HCT116 (cell line): ENCODE results near the gene ANKRD24. TPM values are rescaled to one million over a fixed set of nuclear protein-coding genes. Genes with fewer than 3 reads are reported as not detected.

Experiments
- ATAC-seq: fragments of 200-7000 bp; cut with Tn5 transposase; 2 replicates; pipeline ENCODE4 v1.9.1; 2020; ENCODE audit warnings: mild to moderate bottlenecking, moderate library complexity
- BruUV-seq: library from RNA; stranded (reverse); fragments of 400-500 nt; replicated peaks from 2 replicates; lab custom pipeline; 2021; lab: Mats Ljungman, UMichigan
- CTCF ChIA-PET: fragments of 300-600 bp; sonication (Branson Sonifier 250); formaldehyde crosslinking; loops from one replicate; lab custom pipeline; 2021; ENCODE audit warnings: antibody characterized with exemption; lab: Charles Lee
- POLR2A ChIA-PET: fragments of 300-600, 350-600 bp; sonication (Branson Sonifier 250); formaldehyde crosslinking; loops from one replicate; lab custom pipeline; 2021; ENCODE audit warnings: antibody characterized with exemption; lab: Charles Lee
- RAD21 ChIA-PET, 2 experiments: fragments of 300-600 bp; sonication (Branson Sonifier 250); formaldehyde crosslinking; loops; one replicate each; lab custom pipeline; 2023; ENCODE audit warnings: low total read pairs in 2 of 2; ENCODE audit not compliant: uncharacterized antibody in 2 of 2, unreplicated experiment in 2 of 2, low non-redundant PET in 1 of 2; lab: Charles Lee
- DNase-seq: peaks from one replicate; pipeline ENCODE4 v3.0.0-alpha.2; 2010; ENCODE audit warnings: low read depth, low spot score
- H2AFZ ChIP-seq: fragments of 200-600 bp; shearing (Covaris generic), sonication (generic); 2 replicates; pipeline ENCODE4 v1.6.1; 2017; ENCODE audit warnings: low read depth, mixed run types, mixed read lengths, antibody characterized with exemption, low read length; ENCODE audit not compliant: poor library complexity, severe bottlenecking
- H3K27ac ChIP-seq: 2 replicates; pipeline ENCODE4 v1.5.1; 2012; ENCODE audit warnings: low read depth, low read length
- H3K27me3 ChIP-seq: fragments of 200-600 bp; sonication (generic); 2 replicates; pipeline ENCODE4 v1.6.1; 2016; ENCODE audit warnings: mixed run types, low read length, mixed read lengths; ENCODE audit not compliant: insufficient read depth
- H3K36me3 ChIP-seq, 2 experiments: fragments of 200-500 bp in 1 of 2; fragments of 200-600 bp in 1 of 2; sonication (Bioruptor generic) in 1 of 2; sonication (generic) in 1 of 2; 2 replicates each; pipeline versions ENCODE4 v1.5.1 to v1.6.1; 2014 to 2016; ENCODE audit warnings: low read length in 2 of 2, inconsistent platforms in 1 of 2, mixed read lengths in 1 of 2, mixed run types in 1 of 2; ENCODE audit not compliant: insufficient read depth in 2 of 2, control insufficient read depth in 1 of 2
- H3K4me1 ChIP-seq, 2 experiments: fragments of 200-600 bp in 1 of 2; sonication (generic) in 1 of 2; 2 replicates each; pipeline versions ENCODE4 v1.5.1 to v1.6.1; 2012 to 2017; ENCODE audit warnings: low read length in 2 of 2, inconsistent platforms in 1 of 2, mild to moderate bottlenecking in 1 of 2, mixed read lengths in 1 of 2, mixed run types in 1 of 2, moderate library complexity in 1 of 2; ENCODE audit not compliant: insufficient read depth in 2 of 2, control insufficient read depth in 1 of 2
- H3K4me2 ChIP-seq: fragments of 200-600 bp; sonication (generic); 2 replicates; pipeline ENCODE4 v1.6.1; 2017; ENCODE audit warnings: mixed run types, low read length, mixed read lengths
- H3K4me3 ChIP-seq, 2 experiments: fragments of 200-600 bp in 1 of 2; sonication (generic) in 1 of 2; replicated peaks in 1 of 2; 2 replicates each; pipeline ENCODE4 v1.5.1; 2011 to 2016; ENCODE audit warnings: low read length in 2 of 2, control low read depth in 1 of 2, low read depth in 1 of 2, mild to moderate bottlenecking in 1 of 2, mixed read lengths in 1 of 2, mixed run types in 1 of 2
- H3K79me2 ChIP-seq: fragments of 200-600 bp; sonication (generic); 2 replicates; pipeline ENCODE4 v1.6.1; 2017; ENCODE audit warnings: mild to moderate bottlenecking, mixed run types, low read length, moderate library complexity, mixed read lengths; ENCODE audit not compliant: insufficient read depth
- H3K9ac ChIP-seq: fragments of 200-600 bp; sonication (generic); 2 replicates; pipeline ENCODE4 v1.6.1; 2016; ENCODE audit warnings: low read length, mixed read lengths
- H3K9me2 ChIP-seq: fragments of 200-600 bp; sonication (generic), shearing (Covaris generic); 2 replicates; pipeline ENCODE4 v1.6.1; 2017; ENCODE audit warnings: mixed run types, mild to moderate bottlenecking, moderate library complexity; ENCODE audit not compliant: insufficient read depth
- H3K9me3 ChIP-seq, 2 experiments: fragments of 200-500 bp in 1 of 2; fragments of 200-600 bp in 1 of 2; sonication (Bioruptor generic) in 1 of 2; sonication (generic) in 1 of 2; 2 replicates each; pipeline ENCODE4 v1.6.1; 2014 to 2017; ENCODE audit warnings: low read length in 2 of 2, mixed read lengths in 2 of 2, inconsistent platforms in 1 of 2, low read depth in 1 of 2, mild to moderate bottlenecking in 1 of 2, mixed run types in 1 of 2, moderate library complexity in 1 of 2; ENCODE audit not compliant: control insufficient read depth in 1 of 2, insufficient read depth in 1 of 2
- H4K20me1 ChIP-seq: fragments of 200-600 bp; sonication (generic), shearing (Covaris generic); 2 replicates; pipeline ENCODE4 v1.6.1; 2017; ENCODE audit warnings: mixed run types, mild to moderate bottlenecking, moderate library complexity; ENCODE audit not compliant: insufficient read depth
- SRF ChIP-seq: IDR thresholded peaks from 2 replicates; pipeline ENCODE4 v1.6.1; 2012; ENCODE audit warnings: low read depth
- intact Hi-C: fragments of 100-400 bp; cut with micrococcal nuclease; formaldehyde crosslinking; loops from 2 replicates; pipeline ENCODE4 v1.10.0; 2022
- total RNA-seq: library from RNA; stranded (reverse); gene quantifications from one replicate; pipeline ENCODE4 v1.2.1, GENCODE V29; 2021; ENCODE audit not compliant: unreplicated experiment
- TF ChIP-seq, protein P1 (sequence below), 3 experiments: fragments of 200-600 bp in 1 of 3; sonication (generic) in 1 of 3; IDR thresholded peaks in 2 of 3; conservative IDR thresholded peaks in 1 of 3; 2 replicates each; pipeline ENCODE4 v1.5.1; 2012 to 2017; ENCODE audit warnings: low read depth in 2 of 3, low read length in 2 of 3, antibody characterized with exemption in 1 of 3, borderline replicate concordance in 1 of 3, control low read depth in 1 of 3, mild to moderate bottlenecking in 1 of 3, mixed read lengths in 1 of 3, mixed run types in 1 of 3, moderate library complexity in 1 of 3; ENCODE audit not compliant: insufficient read depth in 1 of 3

The ANKRD24 gene
- total RNA-seq, 1 experiment from 2014 or later: 1.7 TPM

- Histone ChIP-seq H4K20me1 (no peaks in the 10 kb centered on the region), H3K9ac (peak overlapping the region; percentile 39), H3K9me2 (no peaks in the 10 kb centered on the region), H3K79me2 (peaks cover 8% of the 10 kb centered on the region), H3K27ac (no peak overlapping the region), H3K36me3 (no peaks in the 10 kb centered on the region), H3K4me1 (peaks cover under 1 to 17% of the 10 kb centered on the region in 2 experiments; a peak in 3 of 4 replicates), H3K27me3 (no peaks in the 10 kb centered on the region), H3K4me2 (peak overlapping the region; percentile 69), H2AFZ (peak overlapping the region; percentile 97), H3K9me3 (no peaks in the 10 kb centered on the region), H3K4me3 (no peak overlapping the region; a peak in 1 of 4 replicates)
- intact Hi-C loops: loop anchor here (5.0 kb wide), 2 partner anchors 44 to 199 kb away; partner anchors contain the start of gene EEF2
- RAD21 ChIA-PET: no interaction called here
- BruUV-seq: no TSS peak
- no peak for TF ChIP-seq SRF
- TF ChIP-seq, protein P1, sequence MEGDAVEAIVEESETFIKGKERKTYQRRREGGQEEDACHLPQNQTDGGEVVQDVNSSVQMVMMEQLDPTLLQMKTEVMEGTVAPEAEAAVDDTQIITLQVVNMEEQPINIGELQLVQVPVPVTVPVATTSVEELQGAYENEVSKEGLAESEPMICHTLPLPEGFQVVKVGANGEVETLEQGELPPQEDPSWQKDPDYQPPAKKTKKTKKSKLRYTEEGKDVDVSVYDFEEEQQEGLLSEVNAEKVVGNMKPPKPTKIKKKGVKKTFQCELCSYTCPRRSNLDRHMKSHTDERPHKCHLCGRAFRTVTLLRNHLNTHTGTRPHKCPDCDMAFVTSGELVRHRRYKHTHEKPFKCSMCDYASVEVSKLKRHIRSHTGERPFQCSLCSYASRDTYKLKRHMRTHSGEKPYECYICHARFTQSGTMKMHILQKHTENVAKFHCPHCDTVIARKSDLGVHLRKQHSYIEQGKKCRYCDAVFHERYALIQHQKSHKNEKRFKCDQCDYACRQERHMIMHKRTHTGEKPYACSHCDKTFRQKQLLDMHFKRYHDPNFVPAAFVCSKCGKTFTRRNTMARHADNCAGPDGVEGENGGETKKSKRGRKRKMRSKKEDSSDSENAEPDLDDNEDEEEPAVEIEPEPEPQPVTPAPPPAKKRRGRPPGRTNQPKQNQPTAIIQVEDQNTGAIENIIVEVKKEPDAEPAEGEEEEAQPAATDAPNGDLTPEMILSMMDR (IDR thresholded peaks at IDR 0.05 in 2 of 3, conservative IDR thresholded peaks at IDR 0.05 in 1 of 3; ENCODE audit: borderline replicate concordance in 1 of 3, insufficient read depth in 1 of 3, low read depth in 2 of 3, low read length in 2 of 3): peak; percentile 83 to 90 (median 88)
- DNase-seq (peak; percentile 61), ATAC-seq (peak; percentile 83)
- POLR2A ChIA-PET: no interaction called here
- CTCF ChIA-PET: interaction anchor here (0.6 to 1.7 kb wide), 5 partner anchors 12 to 198 kb away, joined by 3 to 13 read pairs (median 3); no protein-coding TSS in a partner anchor
These were observed 3.9 kb downstream of the ANKRD24 start for GRCh38 chr19:4186087-4186993.
